ENCODE data around the gene EP400.

Gene EP400

DNA sequence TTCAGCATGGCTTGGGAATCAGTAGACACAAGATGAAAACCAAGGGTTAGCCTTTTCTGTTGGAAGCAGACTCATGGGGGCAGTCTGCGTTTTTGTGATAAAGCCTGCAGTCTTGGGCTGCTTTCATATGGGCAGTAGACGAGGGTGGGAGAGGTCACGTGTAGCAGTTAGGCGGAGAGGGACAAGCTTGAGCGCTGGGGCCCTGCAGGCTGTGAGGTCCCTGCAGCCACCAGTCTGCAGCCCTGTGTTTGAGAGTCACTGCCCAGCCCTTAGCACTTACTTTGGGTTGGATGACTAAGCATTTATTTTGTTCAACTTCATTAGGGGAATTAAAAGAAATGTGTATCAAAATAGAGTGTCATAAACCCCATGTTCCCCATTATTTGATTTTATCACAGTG lies 37.2 kb downstream of the EP400 start:
- no peak for DNase-seq (ENCODE audit: low spot score)

DNA sequence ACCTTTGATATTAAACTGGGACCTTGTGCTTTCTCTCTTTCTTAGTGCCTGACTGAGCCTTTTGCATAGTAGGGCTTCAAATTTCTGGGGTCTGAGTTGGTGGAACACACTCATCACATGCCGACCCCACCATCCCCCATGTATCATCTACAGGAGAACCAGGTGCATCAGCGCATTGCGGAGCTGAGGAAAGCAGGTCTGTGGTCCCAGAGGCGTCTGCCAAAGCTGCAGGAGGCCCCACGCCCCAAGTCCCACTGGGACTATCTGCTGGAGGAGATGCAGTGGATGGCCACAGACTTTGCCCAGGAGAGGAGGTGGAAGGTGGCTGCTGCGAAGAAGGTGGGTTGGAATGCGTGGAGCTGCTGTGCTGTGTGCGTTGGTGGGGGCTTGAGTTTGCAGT lies 37.8 kb downstream of the EP400 start:
- no peak for DNase-seq (ENCODE audit: low spot score)

DNA sequence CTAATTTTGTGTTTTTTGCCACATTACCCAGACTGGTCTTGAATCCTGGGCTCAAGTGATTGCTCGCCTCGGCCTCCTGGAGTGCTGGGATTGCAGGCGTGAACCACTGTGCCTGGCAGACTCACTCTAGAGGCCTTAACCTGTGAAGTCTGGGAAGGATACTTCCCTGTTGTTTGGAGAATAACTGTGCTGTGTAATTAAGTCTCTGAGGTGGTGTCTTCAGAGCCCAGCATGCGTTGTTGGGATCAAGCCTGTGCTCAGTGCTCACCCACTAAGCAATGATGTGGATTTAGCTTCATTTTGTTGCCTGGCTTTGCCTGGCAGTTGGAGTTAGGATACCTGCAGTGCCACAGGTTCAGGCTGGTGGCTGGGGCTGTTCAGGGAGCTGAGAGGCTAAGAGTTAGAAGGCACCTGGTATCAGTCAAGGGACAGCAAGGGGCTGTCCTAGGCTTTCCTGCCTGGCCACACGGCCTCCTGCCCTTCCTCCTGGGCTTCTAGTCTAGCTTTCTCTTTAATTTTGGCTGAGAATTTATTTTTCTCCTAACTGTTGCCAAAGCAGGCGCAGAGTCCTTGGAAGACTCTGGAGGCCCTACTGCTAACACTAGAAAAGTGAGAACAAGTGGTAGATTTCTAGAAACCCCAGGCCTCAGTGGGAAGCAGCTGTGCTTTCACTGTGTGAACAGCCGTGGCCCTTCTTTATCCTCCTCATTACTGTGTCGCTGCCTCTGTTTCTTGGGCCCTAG lies 38.5 kb downstream of the EP400 start:
- DNase-seq (ENCODE audit: low spot score): no peak

DNA sequence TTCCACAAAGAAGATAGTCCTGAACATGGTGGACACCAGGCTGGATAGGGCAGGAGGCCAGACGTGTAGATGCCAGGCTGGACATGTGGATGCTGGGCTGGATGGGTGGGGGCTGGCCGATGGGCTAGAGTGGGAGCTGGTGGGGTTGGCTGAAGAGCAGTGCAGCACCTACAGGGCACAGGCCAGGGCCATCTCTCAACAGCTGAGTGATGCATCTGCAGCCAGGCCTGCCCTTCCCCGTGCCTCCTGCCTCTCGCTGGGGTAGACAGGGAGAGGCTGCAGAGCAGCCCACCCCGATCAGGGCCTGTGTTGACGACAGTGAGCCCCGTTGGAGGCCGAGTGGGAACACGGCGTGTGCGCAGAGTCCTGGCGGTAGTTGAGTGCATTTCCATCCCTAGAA lies 39.3 kb downstream of the EP400 start:
- no peak for DNase-seq (ENCODE audit: low spot score)

DNA sequence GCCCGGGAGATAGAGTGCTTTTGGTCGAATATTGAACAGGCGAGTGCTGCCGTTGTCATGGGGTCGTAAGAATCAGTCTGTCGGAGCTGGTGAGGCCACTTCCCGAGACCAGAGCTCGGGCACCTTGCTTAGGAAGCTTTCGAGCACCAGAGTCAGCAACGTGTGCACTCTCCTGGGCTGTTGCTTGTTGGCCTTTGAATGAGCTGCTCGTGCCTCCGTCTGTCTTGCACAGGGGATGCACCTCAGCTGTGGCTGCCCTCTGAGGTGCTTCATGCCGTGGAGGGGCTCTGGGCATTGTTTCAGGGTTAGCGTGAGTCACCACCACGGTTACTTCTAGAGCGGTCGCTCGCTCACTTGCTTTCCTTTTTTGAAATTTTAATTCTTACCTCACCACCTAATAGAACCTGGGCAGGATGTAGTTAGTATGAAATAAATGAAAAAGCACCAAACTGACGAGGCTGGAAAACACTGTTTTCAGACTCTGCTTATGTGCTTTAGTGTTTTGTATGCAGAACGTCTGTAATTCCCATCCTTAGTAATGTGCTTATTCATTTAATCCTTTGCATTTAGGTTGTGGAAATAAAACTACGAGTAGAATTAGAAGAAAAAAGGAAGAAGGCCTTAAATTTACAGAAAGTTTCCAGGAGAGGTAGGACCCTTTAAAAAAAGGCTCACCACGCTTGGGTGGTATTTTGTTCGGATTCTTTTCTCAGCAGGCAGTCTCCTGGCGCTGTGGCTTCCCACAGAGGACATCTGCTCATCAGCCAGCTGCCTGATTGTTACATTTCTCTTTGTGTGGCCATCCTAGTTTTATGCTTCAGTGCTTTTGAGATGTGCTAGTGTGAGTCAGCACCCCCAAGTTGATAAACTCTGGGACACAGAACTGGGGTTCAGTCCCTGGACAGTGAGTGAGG lies 40.6 kb downstream of the EP400 start:
- DNase-seq (ENCODE audit: low spot score): peak; percentile 33

DNA sequence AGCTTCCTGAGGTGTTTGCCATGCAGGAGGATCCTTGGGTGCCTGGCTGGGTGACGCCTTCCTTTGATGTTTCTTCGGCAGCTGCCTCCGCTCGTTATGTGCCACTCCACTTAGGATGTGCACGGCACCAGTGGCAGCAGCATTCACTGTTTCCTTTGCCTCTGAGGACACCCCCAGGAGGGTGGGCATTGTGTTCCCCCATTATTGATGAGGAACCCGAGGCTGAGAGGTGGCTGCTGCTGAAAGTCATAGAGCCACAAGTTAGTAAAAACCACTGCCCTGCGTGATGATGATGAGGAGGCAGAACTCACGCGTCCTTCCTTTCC lies 41.2 kb downstream of the EP400 start:
- no peak for DNase-seq (ENCODE audit: low spot score)

DNA sequence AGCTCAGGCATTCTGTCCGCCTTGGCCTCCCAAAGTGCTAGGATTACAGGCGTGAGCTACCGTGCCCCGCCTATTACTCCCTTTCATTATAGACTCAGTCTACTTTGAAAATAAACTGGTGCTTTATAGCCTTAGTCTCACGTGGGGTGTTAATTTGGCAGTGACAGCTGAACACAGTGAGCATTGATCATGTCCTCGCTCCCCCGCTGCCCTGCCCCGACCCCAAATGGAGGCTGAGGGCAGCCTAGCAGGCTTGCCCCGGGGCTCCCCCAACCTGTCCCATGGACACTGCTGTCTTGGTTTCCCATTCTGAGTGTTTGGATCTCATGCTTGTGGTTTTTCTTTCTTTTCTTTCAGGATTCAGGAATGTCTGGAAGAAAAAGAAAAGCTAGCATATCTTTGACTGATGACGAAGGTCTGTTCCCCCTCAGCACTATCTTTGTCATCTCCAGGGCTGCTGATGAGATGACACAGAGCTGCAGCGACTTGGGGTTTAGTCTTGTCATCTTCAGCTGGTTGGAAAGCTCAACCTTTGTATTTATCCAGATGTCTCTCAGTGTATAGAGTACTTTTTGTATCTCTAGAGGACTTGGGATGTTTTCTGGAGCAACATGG lies 42.2 kb downstream of the EP400 start:
- DNase-seq (ENCODE audit: low spot score): no peak

DNA sequence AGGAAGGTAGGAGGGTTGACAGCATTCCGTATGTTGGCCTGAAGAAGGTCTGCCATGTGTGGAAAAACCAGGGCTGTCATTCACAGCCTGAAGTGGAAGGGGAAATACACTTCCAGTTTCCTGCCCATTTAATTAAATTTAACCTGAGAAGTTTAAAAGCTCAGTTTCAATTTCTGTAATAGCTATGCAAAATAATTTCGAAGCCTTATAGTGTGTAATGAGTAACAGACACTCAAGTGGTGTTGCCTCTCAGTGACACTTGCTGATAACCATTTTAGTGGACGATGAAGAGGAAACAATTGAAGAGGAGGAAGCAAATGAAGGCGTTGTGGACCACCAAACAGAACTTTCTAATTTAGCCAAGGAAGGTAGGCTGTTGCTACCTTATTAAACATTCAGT lies 44.8 kb downstream of the EP400 start:
- no peak for DNase-seq (ENCODE audit: low spot score)

DNA sequence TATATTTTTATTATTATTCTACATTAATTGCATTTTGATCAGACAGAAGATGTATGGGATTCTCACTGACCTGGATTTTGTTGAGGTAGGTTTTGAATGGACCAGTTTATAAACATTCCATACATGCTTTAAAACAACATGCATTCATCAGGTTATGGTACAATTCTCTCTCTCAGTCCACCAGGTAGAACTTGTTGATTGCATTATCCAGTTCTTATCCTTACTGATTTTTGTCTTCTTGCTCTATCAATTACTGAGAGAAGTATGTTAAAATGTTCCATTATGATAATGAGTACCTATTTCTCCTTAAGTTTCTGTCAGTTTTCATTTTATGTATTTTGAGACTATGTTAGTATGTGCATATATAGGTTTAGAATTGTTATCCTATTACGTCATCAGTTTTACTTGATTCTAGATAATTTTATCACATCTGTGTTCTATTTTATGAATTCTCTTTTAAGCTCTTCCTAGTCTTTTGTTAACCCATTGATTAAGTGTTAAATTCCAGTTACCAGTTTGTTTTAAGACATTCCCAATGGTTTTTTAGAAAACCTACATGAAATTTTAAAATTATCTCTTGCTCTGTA lies 50.6 kb downstream of the EP400 start:
- no peak for DNase-seq (ENCODE audit: low spot score)

DNA sequence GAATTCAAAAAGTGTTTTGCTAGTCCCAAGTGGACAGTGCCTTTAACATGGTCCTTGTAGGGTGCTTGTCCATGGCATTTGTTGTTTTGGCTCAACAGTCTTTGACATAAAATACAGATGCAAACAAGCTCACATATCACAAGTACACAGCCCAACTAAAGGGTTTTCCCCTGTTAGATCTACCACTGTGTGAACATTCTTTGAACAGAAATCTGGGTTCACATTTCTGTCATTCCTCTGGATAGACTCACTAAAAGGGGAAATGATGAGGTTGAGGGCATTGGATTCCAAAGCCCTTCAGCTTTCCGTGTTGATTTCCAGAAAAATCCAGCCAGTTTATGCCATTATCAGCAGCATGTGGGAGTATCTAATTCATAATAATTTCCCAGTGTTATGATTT lies 54.1 kb downstream of the EP400 start:
- peak; percentile 63 for DNase-seq (ENCODE audit: low spot score)

DNA sequence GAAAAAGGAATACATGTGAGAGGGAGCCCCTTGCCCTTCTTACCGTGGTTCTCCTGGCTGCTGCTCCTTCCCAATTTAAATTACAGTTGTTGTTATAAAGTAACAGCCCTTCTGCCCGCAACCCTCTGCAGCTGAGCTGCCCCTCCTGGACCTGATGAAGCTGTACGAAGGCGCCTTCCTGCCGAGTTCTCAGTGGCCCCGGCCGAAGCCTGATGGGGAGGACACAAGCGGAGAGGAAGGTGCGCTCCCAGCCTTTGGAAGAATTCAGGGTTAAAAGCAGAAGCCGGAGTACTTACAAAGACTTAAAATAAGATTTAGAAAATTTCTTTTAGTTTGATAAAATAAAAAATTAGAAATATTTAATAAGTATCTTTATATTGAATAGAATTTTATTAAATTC lies 55.2 kb downstream of the EP400 start:
- DNase-seq (ENCODE audit: low spot score): no peak

DNA sequence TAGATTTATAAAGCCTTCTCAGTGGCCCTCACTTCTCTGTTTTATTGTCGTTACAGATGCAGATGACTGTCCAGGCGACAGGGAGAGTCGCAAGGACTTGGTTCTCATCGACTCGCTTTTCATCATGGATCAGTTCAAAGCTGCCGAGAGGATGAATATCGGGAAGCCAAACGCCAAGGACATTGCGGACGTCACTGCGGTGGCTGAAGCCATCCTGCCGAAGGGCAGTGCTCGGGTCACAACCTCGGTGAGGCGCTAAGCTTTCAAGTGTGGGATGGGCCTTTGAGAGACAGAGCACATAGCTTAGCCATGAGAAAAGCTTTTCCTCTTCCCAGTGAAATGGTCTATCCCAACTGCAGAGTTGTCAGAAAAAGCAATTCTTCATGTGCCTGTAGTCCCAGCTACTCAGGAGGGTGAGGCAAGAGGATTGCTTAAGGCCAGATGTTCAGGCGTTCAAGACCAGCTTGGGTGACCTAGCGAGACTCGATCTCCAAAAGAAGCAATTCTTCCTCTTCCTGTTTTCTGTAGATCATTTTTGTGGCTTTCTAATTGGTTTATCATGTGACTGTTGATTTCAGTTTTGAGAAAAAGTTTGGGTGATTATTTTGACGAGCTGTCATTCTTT lies 56.4 kb downstream of the EP400 start:
- no peak for DNase-seq (ENCODE audit: low spot score)

DNA sequence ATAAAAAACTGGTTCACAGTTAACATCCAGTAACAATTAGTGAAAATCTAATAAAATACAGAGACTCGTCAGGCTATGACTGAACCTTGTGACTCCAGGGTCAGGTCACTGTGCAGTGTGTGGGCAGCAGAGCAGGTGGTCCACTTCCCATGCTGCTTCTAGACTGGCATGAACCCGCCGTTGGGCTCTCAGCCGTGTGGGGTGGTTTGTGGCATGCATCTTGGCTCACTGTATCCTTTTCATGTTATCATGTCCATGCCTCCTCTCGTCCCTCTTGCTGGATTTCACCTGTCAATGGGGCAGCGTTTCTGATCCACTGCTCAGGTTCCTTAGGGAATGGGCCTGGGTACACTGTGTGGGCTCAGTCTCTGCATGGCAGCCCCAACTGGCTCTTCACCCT lies 57.3 kb downstream of the EP400 start:
- no peak for DNase-seq (ENCODE audit: low spot score)

DNA sequence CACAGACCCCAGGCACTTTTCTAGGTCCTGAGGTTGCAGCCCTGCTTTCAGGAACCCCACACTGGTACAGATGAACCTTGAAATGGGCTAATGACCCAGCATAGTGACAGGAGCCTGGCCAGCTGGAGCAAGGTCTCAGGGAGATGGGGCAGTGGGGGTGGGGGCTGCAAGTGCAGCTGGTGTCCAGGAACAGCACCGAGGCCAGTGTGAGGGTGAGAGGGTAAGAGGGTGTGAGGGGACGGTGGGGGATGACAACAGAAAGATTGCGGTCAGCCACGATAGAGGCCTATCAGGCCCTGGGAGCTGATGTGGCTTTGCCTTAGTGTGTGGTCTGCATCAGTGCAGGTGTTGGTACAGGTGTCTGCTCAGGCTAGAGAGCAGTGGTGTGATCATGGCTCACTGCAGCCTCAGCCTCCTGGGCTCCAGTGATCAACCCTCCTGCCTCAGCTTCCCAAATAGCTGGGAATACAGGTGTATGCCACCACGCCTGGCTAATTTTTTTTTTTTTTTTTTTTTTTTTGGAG lies 59.7 kb downstream of the EP400 start:
- DNase-seq (ENCODE audit: low spot score): no peak

DNA sequence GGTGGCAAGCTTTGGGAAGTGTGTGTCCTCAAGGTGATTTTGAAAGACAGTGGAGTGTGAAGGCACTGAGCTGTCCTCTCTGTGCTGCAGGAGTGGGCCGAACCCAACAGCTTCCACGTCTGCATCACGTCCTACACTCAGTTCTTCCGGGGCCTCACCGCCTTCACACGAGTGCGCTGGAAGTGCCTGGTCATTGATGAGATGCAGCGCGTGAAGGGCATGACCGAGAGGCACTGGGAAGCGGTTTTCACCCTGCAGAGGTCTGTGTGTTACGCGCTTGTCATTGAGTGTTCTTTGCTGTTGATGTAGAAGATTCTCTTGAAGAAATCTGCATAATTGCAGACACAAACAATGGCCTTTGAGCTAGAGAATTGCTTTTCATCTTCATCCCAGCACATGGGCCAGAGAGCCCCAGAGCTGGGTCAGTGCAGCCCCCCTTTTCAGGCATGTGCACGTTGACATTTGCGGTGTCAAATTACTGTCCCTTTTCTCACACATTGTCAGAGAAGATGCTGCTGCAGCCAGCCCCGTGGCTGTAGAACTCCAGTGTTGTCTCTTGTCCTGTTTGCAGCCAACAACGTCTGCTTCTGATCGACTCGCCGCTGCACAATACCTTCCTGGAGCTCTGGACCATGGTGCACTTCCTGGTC lies 63.3 kb downstream of the EP400 start:
- no peak for DNase-seq (ENCODE audit: low spot score)

DNA sequence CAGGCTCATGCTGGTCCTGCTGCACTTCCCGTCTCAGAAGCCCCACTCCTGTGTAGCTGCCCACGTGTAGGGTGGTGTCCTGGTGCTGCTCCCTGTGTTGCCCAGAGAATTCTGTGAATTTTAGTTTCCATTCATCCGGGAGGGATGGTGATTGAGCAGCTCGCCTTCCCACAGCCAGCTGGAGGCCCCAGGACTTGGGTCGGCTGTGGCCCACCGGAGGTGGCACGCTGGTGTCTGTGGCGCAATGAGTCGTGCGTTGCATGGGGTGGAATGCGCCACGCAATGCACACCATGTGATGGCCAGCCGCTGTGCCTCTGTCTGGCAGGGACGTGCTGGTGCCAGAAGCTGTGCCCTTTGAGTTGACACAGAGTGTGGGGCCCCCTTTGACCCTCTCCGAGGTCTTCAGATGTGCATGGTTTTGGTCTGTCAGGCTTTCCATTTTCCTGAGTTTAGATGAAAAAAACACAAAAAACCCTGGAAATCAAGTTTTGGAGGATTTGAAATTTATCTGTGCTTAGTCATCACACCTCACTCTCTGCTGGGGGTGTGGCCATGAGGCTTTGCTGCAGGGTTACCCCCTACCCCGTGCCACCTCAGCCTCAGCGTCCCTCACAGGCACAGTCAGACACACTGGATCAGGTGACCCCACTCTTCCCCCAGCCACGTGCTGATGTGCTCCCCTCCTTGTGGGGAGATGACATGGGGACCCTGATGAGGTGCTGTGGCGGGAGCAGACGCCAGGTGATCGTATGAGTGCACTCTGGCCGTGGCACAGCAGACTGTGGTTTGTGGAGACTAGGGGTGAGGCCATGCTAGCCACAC lies 64.6 kb downstream of the EP400 start:
- peak; percentile 1 for DNase-seq (ENCODE audit: low spot score)

DNA sequence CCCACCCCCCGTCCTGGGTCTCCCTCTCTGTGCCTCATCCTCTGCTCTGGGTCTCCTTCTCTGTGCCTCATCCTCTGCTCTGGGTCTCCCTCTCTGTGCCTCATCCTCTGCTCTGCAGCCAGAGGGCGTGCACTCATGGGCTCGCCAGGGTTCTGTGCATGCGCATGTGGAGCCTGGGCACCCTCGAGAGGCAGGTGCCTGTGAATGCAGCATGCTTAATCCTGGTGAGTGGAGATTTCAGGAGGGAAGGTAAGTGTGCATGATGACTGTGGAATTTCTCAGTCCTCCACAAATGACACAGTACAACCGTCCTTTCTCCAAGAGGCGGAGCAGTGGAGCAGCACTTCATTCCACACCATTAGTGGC lies 65.2 kb downstream of the EP400 start:
- DNase-seq (ENCODE audit: low spot score): no peak

DNA sequence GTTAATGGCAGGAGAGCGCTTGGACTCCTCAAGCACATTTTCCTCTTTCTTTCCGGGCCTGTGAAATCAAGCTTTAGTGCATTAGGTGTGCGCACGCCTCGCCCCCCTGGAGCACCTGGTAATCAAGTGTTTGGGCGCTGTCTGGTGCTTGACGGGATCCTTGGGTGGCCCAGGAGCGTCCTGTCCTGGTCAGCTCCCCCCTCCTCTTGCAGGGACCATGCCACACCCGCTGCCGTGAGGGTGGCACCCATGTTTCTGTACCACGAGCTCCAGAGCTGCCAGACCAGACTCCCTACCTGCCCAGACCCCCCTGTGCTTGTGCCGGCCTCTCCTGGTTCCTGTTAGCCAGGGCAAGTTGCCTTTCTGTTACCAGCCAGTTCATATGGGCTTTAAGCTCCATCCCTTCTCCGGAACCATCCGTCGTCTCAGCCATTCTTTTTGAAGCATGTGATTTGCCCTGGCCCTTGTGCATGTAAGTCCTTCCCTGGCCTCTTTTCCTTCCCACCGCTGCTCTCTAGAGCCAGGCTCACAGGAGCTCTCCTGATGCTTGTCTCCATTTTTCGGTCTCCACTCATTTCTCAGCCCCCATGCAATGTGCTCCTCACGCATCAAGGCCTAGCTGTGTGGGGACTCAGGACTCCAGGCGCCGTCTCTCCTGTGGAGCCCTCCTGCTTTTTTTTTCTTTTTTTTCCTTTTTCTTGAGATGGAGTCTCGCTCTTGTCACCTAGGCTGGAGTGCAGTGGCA lies 66.1 kb downstream of the EP400 start:
- DNase-seq (ENCODE audit: low spot score): no peak

DNA sequence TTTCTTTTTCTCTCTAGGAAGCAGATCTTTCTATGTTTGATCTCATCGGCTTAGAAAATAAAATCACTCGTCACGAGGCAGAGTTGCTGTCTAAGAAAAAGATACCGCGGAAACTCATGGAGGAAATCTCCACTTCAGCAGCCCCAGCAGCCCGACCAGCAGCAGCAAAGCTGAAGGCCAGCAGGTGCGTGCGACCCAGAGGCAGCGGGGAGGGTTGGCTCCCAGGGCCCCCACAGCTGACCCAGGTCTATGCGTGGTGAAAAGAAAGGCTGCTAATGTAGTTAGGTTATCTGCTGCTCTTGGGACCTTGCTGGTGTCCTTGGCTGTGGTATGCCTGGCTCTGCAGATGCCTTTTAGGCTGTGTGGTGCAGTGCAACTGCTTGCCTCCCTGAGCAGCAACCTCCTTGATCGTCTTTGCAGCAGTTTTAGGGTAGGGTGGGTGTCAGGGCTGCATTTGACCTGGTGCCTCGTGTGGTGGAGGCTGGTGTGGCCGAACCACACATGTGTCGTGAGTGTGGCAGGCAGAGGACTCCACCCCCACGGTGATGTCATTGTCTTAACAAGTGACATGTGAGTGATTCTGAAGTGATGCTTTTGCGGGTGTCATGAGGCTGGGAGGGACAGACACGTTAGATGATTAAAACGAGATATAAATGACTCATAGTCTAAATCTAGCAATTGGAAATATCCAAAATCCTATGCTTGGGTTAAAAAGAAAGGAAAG lies 68.6 kb downstream of the EP400 start:
- DNase-seq (ENCODE audit: low spot score): no peak

Data from kidney tubule cell (primary cell).